Colonic mucosa (tissue), 4 donors: Measurements from ENCODE around the gene CLDN16. TPM values are rescaled to one million over a fixed set of nuclear protein-coding genes. Genes with fewer than 3 reads are reported as not detected.

Experiments used
- DNase-seq: peaks from one replicate; pipeline ENCODE4 v3.0.0-alpha.2; 2020
- H3K27ac ChIP-seq: fragments of 200-600 bp; one replicate; pipeline ENCODE4 v1.8.0; 2021
- H3K27me3 ChIP-seq: fragments of 200-600 bp; one replicate; pipeline ENCODE4 v1.8.0; 2021
- H3K36me3 ChIP-seq: fragments of 200-600 bp; one replicate; pipeline ENCODE4 v1.8.0; 2021
- H3K4me1 ChIP-seq: fragments of 200-600 bp; one replicate; pipeline ENCODE4 v1.8.0; 2021; ENCODE audit warnings: mild to moderate bottlenecking
- H3K4me3 ChIP-seq: fragments of 200-600 bp; one replicate; pipeline ENCODE4 v1.8.0; 2021
- H3K9ac ChIP-seq, 2 donors: one replicate each; pipeline ENCODE4 v1.7.0; 2013; ENCODE audit warnings: control low read depth in 2 of 2, low read depth in 2 of 2, low read length in 2 of 2
- H3K9me3 ChIP-seq: fragments of 200-600 bp; one replicate; pipeline ENCODE4 v1.8.0; 2021
- intact Hi-C: fragments of 100-400 bp; cut with DNase I; formaldehyde crosslinking; loops from one replicate; pipeline ENCODE4 v1.14.1; 2022
- total RNA-seq, 2 donors: library from RNA; stranded (reverse); fragmentation: NEBNext Ultra II Directional in 1 of 2; extraction: Animal tissue kit (Norgen Biotek cat#: 25700) in 1 of 2; gene quantifications; one replicate each; pipeline ENCODE4 v1.2.1, GENCODE V29; 2021
- TF ChIP-seq, protein P1 (sequence below): fragments of 200-600 bp; IDR thresholded peaks from one replicate; pipeline ENCODE4 v1.8.0; 2022; ENCODE audit warnings: antibody characterized with exemption, mild to moderate bottlenecking
- donor health status: healthy.
- donor health status: DM: no; HTN: no; CAD: no.
- donor health status: DM: no; HTN: no; CAD: no.

CLDN16 gene
- total RNA-seq, 2 donors from 2014 or later, result not detected

DNA sequence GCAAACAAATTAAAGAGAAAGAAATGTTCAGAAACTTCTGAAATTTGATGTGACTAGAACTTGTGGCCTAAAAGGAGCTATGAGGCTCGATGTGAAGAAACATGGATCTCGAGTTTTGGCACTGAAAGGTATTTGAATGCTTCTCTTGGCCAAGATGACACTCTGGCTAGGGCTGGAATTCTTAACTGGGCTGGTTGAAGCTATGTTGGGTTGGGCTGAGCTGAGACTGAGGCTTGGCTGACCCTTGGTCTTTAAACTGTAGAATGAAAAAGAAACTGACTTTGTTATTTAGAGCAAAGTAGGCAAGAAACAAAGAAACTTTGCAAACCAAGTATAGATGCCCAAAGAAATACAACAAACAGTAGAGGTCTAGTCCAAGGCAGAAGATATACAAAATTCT lies 28.1 kb upstream of the CLDN16 start:
- H3K4me1 ChIP-seq, result no peaks in the 10 kb centered on the region
- DNase-seq, result no peak
- intact Hi-C loops, result no loop called here

DNA sequence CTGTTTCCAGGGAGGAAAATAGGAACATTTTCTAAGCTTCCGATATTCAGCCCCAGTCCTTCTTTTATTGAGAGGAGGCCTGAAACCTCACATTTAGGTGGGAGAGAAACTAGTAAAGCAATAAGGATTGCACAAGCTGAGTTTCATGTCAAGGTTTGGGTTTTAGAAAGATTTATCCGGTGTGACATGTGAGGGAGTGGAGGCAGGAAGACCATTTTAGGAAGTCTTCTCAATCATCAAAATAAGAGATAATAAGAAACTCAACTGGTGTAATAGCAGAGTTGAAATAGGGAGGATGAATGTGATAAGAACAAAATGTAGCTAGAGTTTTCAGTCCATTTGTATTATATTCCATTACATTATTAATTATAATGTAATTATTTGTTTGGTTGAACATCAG lies 27.7 kb upstream of the CLDN16 start:
- DNase-seq, result no peak
- intact Hi-C loops, result no loop called here
- H3K9me3 ChIP-seq, result no peaks in the 10 kb centered on the region
- H3K27ac ChIP-seq, result no peak overlapping the region
- no peaks in the 10 kb centered on the region for H3K36me3 ChIP-seq
- H3K9ac ChIP-seq, result no peak overlapping the region
- TF ChIP-seq, protein P1, sequence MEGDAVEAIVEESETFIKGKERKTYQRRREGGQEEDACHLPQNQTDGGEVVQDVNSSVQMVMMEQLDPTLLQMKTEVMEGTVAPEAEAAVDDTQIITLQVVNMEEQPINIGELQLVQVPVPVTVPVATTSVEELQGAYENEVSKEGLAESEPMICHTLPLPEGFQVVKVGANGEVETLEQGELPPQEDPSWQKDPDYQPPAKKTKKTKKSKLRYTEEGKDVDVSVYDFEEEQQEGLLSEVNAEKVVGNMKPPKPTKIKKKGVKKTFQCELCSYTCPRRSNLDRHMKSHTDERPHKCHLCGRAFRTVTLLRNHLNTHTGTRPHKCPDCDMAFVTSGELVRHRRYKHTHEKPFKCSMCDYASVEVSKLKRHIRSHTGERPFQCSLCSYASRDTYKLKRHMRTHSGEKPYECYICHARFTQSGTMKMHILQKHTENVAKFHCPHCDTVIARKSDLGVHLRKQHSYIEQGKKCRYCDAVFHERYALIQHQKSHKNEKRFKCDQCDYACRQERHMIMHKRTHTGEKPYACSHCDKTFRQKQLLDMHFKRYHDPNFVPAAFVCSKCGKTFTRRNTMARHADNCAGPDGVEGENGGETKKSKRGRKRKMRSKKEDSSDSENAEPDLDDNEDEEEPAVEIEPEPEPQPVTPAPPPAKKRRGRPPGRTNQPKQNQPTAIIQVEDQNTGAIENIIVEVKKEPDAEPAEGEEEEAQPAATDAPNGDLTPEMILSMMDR, result no peak
- no peak overlapping the region for H3K4me3 ChIP-seq
- H3K4me1 ChIP-seq, result no peaks in the 10 kb centered on the region
- no peaks in the 10 kb centered on the region for H3K27me3 ChIP-seq

More for the DNA sequence above, 28.1 kb upstream of the CLDN16 start:
- Histone ChIP-seq H3K36me3 (no peaks in the 10 kb centered on the region), H3K9me3 (no peaks in the 10 kb centered on the region), H3K9ac (no peak overlapping the region), H3K27ac (no peak overlapping the region), H3K27me3 (no peaks in the 10 kb centered on the region), H3K4me3 (no peak overlapping the region)
- TF ChIP-seq, protein P1, result no peak

DNA sequence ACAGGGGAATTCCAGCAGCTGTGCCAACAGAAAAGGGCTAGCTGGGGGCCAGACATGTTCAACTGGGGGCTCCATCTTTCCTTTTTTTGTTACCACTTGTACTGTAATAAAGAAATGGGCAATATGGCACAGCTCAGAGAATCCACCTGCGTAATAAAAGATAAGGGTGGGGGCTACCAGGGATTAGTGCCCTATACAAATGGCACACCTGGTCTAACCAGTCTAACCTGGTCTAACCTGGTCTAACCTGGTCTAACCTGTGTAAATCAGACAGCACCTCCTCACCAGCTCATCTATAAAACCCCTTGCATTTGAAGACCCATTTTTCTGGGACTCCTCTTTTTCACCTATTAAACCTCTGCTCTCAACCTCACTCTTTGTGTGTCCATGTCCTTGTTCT lies 26.2 kb upstream of the CLDN16 start:
- no peak overlapping the region for H3K9ac ChIP-seq
- no peak overlapping the region for H3K27ac ChIP-seq
- H3K9me3 ChIP-seq, result no peaks in the 10 kb centered on the region
- intact Hi-C loops, result no loop called here
- DNase-seq, result no peak
- H3K4me1 ChIP-seq, result no peaks in the 10 kb centered on the region
- H3K4me3 ChIP-seq, result no peak overlapping the region
- no peaks in the 10 kb centered on the region for H3K36me3 ChIP-seq
- H3K27me3 ChIP-seq, result no peaks in the 10 kb centered on the region
- TF ChIP-seq, protein P1, result no peak

DNA sequence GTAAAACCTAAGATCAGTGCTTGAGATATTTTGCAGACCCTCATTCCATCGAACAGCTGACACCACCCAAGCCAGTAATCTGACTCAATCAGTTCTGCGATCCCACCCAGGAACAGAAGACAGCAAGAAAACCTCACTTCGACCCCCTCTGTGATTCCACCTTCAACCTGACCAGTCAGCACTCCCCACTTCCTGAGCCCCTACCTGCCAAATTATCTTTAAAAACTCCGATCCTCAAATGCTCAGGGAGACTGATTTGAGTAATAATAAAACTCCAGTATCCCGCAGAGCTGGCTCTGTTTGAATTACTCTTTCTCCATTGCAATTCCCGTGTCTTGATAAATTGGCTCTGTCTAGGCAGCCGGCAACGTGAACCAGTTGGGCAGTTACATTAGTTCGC lies 25.7 kb upstream of the CLDN16 start:
- intact Hi-C loops, result no loop called here
- DNase-seq, result no peak
- no peaks in the 10 kb centered on the region for H3K9me3 ChIP-seq
- H3K36me3 ChIP-seq, result no peaks in the 10 kb centered on the region
- no peak overlapping the region for H3K27ac ChIP-seq
- no peak overlapping the region for H3K4me3 ChIP-seq
- no peaks in the 10 kb centered on the region for H3K4me1 ChIP-seq
- no peaks in the 10 kb centered on the region for H3K27me3 ChIP-seq
- TF ChIP-seq, protein P1, result no peak
- no peak overlapping the region for H3K9ac ChIP-seq

DNA sequence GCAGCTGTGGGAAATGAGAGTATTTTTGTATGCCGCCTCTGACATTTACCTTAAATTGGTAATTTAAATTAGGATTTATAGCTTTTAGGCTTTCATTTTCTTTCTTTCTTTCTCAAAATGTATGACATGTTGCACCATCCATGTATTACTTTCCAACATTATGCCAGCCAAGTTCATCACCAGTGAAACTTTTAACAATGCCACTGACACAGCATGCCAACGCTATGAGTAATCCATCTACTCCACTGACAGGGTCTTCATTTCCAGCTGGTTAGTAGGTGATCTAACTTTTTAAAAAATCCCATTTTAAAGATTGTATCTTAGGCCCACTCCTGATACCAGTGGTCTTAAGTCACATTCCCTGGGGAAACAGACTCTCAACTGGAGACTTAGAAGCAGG lies 21.8 kb upstream of the CLDN16 start:
- no peaks in the 10 kb centered on the region for H3K4me1 ChIP-seq
- H3K4me3 ChIP-seq, result no peak overlapping the region
- no peak for DNase-seq

More for the DNA sequence above, 21.8 kb upstream of the CLDN16 start:
- Histone ChIP-seq H3K27me3 (no peaks in the 10 kb centered on the region), H3K36me3 (no peaks in the 10 kb centered on the region), H3K9me3 (no peaks in the 10 kb centered on the region), H3K27ac (no peak overlapping the region), H3K9ac (no peak overlapping the region)
- TF ChIP-seq, protein P1, result no peak
- intact Hi-C loops, result no loop called here
